ENCODE measurements around the gene HLCS.

Gene HLCS

DNA sequence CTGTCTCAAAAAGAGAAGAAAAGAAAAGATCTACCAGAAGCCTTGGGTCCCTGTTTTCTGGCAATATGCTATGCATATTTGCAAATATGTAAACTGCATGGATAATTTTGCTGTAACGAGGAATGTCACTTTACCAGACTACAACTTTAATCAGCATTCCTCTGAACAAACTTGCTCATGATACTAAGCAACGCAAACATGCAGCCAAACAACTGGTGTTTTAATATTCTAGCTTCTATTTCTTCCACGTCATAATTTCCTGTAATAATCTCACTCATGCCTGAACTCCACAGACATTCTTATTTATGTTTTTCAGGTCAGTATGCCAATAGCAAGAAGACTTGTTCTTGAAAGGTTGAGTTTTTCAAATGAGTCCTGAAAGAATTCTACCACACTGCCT lies 153.4 kb downstream of the HLCS start:
- no peak for DNase-seq (ENCODE audit: low spot score)

DNA sequence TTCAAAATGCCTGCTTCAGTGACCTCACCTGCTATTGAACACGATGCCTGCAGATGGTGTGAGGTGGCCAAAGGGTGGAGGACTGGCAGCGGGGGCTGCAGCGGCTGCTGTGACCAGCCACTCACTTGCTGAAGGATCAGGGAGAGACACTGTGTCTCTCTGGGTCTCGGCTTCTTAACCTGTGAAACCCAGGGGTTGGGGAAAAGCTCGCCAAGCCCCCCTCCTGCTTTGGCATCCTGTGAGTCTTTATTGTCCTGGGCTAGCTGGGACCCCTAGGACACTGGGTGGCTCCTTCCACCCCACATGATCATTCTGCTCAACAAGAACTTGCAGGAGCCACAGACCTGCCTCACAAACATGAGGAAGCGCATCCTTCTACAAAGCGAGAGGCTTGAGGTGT lies 154.7 kb downstream of the HLCS start:
- no peak for DNase-seq (ENCODE audit: low spot score)

DNA sequence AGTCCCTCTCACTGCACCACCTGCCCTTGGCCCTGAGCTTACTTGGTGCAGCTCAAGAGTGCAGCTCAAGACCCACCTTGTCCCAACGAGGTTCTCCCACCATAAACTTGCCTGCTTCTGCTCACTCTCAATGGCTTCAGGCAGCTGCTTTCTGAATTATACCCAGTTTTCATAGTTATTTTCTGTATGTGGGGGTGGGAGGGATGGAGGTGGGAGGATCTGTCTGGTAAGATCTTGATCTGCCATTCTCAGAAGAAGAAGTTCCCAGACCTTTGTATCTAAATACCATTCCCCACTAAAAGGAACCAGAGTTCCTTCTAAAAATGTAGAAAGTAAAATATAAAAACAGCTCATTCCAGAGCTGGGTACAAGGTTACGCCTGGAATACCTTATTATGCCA lies 156.0 kb downstream of the HLCS start:
- DNase-seq (ENCODE audit: low spot score): no peak

DNA sequence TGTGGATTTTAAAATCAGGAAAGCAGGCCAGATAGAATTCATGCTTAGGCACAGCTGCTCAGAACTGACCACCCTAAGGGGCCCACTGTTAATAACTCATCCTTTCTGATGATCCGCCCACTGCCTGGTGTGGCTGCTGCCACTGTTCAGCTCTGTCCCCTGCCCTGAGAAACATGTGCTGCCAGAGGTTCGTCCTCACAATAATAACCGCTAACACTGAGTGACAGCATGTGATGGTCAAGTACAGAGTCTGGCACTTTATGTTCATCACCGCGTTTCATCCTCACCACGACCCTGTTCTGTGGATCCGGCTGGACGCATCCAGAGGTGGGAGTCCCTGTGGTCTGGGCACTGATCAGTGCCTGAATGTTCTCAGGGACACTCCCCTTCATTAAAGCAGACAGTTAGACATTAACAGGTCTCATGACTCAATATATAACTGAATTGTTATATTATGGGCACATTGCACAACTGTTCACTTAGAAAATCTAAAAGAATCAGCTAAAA lies 159.0 kb downstream of the HLCS start:
- no peak for DNase-seq (ENCODE audit: low spot score)

DNA sequence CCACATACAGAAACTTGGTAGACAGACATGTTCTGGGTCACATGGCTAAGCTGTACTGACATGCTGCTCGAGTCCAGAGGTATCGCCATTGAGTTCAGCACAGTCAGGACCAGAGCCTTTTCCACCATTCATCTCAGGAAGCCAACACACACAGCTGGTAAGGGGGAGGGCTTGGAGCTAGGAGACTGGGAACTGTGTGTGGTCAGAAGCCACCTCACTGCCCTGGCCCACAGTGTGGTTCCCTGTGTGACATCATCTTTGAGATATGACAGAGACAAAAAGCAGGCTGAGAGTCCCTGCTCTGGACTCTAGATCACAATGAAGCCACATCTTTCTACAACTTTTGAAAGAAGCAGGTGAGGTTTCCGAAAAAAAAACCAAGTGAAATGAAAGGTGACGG lies 160.4 kb downstream of the HLCS start:
- DNase-seq (ENCODE audit: low spot score): no peak

DNA sequence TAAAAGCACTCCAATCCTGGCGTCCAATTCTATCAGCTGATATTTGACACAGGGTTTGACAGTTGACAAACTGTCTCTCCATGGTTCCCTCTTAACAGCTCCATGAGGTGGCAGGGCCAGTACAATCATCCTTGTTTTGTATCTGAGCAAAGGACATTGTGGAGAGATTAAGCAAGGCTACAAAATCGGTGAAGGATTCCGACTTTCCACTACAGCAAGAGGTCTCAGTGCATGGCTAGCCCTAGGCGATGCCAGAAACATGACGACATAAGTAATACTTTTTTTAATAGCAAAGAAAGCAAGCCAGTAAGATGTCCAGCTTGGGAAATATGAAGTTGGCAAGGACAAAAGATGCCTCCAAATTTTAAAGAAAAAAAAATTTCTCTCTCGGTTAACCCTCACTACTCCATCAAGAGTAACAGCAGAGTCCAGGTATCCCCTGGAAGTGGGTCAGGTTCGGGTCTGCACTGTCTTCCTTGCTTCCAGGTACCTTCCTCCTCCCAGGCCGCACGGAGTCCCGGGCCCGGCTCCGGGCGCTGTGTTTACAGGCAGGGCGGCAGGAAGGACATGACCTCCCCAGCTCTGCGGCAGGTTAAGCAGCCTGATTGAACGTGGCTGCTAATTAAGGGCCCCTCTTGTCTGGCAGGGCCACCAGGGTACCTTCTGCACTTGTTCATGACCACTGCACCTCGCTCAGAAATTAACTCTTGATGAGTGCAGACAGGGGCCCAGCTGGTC lies 161.4 kb downstream of the HLCS start:
- no peak for DNase-seq (ENCODE audit: low spot score)

DNA sequence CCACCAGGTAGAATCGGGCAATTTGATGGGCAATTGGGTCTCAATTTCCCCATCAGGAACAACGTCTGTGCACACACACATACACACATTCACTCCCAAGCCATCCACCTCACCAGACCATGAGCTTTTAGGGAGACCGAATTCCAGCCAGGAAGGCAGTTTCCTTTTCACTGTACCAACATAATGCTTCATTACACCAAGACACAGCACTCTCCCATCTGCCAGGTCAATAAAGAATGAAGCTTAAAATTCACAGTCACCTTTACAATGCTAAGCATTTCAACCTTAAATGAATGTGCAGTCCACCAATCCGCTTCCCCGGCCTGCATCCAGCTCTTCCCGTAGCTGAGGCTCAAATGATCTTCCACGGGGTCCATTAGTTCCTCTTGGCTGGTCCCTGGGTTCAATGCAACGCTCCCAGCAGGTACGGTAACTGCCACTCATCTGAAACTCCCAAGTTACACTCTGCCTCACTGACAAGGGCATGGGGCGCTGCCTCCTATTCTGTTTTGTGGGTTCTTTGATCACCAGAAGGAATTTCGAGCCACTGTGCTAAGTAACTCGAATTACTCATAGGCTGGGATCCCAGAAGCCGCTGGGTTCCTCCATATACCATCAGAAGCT lies 162.5 kb downstream of the HLCS start:
- DNase-seq (ENCODE audit: low spot score): no peak

DNA sequence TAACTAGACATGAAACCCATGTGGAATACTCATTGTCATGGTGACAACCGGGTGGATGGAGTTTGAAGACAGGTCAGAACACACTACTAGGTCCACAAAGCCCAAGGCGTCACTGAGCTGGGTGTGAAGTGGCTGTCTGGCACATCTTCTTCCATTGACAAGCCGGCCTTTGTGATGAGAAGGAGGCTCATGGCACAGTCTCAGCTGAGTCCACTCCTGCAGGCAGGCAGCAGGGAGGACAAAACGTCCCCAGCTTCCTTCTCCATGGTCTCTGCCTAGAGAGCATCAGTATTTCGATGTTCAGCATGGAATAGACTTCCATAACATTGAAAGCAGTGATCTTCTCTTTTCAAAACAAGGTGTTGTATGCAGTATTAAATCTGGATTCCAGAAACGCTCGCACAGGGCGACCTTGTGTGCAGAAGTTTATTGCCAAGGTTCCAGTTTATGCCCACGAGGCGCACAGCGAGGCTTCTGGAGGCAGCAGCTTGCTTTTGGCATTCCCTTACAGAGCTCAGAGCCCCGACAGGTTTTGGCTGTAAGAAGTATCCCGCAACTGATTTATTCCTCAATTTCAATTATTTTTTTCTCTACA lies 163.3 kb downstream of the HLCS start:
- DNase-seq (ENCODE audit: low spot score): peak; percentile 87

DNA sequence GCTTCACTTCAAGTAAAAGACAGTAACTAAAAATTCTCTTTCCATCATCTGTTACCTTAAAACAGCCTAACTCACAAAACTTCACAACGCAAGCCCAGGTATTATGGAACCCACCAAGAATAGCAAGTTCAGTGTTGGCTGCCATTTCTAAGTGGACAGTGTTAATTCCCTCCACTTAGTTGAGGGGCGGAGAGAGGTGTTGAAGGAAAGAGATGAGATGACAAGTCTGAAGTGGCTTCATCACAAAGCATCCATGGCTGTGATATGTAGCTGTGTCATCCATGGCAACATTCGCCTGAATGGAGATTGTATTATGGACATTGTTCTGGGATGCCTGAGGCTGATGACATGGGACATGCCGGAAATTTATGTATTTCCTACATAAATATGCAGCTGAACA lies 165.7 kb downstream of the HLCS start:
- DNase-seq (ENCODE audit: low spot score): no peak

DNA sequence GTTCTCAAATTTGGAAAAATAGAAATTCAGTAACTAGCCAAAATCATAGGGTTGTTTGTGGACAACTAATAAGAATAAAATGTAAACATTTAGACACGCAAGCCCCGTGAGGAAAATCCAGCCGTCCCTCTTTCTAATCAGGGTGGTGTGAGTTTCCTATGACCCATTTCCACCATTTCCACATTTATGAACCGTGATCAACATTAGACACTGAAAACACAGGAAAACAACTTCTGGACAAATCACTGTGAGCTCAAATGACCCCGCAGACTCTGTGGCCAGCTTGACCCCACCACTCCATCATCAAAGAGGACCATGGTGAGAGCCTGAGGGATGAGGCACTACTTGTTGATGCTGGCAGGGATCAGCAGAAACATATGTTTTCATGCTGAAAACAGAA lies 166.6 kb downstream of the HLCS start:
- no peak for DNase-seq (ENCODE audit: low spot score)

DNA sequence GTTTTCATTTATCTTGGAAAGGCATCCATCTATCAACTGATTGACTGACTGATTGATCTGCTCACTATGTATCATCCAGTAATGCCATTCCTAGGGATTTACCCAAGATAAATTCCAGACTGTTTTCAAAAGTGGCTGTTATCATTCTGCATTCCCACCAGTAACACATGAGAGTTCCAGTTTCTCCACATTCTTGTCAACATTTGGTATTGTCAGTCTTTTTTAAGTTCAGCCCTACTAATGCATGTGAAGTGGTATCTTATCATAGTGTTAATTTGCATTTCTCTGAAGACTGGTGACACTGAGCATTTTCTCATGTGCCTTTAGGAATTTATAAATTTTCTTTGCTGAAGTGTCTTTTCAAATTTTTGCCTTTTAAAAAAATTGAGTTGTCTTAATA lies 168.0 kb downstream of the HLCS start:
- DNase-seq (ENCODE audit: low spot score): no peak

DNA sequence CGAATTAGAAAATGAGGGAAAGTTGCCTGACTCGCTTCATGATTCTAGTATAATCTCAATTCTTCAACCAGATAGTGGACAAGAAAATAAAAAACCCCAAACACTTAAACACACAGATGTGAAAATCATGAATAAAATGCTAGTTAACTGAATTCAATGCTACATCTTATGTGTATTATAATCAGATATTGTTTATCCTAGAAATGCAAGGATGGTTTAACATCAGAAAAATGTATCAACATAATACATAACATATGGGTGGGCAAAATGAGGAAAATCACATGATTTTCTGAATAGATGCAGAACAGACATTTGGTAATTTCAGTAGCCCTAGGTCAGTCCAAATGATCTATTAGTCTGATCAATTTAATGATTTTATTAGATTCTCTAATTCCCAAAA lies 170.4 kb downstream of the HLCS start:
- no peak for DNase-seq (ENCODE audit: low spot score)

DNA sequence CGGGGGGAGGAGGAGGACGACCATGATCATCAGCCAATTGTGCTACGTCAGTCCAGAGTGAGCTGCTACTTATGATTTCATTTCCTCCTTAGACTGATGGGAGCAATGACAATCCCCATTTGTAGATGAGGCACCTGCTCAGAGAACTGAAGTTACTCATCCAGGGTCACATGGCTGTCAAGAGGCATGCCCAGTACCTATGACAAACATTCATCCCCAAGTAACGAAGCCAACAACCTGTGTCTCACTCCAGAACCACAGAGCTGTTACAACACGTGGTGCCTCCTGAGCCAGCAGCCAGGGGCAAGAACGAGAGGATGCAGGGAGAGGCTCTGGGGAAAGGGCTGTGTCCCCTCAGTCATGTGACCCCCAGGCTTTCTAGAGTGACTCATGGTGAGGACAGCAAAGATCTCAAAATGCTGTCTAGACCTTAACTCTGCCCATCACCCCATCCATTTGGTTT lies 173.9 kb downstream of the HLCS start:
- DNase-seq (ENCODE audit: low spot score): peak; percentile 23

DNA sequence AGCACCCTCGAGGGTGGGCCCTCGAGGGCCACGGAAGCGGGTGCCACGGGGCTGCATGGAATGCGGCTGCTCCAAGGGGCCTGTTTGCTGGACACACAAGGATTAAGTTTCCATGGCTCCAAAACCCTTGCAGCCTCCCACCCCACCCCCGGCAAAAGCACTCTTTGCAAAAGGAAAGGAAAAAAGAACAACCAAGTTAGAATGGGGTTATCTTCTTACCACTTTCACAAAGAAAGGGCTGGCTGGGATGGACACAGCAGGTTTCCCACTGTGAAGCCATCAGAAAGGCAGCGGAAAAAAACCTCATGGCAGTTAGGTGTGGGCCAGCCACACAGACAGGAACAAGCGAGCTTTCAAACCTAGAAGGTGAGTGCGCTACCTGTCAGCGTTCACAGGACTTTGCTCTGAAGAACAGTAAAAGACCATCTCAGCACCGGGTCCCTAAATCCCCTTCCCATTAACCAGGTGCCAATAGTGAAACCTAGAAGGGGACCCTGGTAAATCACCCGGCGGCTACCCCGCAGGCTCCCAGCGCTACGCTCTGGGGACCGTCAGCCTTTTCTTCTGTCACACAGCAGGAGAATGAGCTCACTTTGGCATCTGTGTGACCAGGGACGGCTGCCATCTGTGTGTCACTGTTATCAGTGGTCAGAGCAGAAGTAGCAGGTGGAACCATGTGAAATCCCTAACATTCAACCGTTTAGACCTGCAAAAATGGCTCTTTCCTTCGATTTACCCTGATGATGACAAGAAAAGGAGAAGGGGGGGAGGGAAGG lies 174.6 kb downstream of the HLCS start:
- peak; percentile 57 for DNase-seq (ENCODE audit: low spot score)

DNA sequence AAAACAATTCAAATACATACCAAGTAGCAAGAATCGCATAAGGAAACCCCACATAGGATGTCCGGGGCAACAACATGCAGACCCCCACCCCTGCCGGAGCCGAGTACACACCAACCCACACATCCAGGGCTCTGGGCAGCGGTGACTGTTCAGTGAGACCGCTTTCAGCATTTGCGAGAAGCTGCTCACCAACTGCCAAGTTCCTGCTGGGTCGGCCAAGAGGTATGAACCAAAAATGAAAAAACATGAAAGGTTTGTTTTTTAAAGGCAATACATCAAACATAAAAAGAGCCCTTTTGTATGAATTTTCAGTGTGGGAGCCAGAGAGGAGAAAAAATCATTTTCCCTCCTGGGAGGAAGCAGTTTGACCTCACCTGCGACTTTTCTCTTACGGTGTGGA lies 175.3 kb downstream of the HLCS start:
- no peak for DNase-seq (ENCODE audit: low spot score)

DNA sequence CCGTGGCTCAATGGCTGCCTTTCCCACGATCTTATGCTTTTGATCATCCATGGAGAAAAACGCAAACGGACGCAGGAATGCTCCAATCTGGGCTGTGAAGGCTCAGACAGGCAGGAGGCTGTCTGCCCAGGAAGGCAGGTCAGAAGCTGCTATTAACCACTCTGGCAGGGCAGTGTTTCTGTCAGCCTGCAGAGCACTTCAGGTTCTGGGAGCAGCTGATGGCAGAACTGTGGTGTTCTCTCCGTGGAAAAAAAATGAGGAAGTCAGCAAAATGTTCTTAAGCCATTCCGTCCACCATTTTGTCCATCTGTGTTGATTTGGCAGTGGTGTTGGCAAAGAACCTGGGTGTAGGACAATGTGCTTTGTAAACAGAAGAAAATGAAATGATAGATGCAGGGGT lies 175.9 kb downstream of the HLCS start:
- peak; percentile 26 for DNase-seq (ENCODE audit: low spot score)

DNA sequence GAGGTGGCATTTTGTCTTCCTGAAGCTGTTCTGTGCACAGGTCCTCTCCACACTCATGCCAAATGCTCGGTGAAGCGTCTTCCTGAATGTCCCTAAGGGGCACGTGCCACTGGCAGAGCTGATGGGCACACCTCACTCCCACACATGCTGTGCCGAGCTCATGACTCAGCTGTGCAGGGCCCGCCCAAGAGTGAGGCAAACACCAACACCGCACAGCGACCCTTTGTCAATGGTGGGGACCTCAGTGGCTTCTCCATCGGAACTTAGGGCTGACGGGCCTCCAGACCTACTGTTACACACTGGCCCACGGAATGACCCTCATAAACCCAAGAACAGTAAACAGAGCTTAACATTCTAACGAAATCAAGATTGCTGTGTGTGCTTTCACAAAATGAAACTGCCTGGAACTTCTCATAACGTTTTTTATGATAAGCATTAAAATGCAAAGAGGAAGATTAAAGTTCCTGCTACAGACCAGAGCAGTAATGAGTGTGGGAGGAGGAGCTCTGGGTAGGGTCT lies 178.3 kb downstream of the HLCS start:
- DNase-seq (ENCODE audit: low spot score): no peak

DNA sequence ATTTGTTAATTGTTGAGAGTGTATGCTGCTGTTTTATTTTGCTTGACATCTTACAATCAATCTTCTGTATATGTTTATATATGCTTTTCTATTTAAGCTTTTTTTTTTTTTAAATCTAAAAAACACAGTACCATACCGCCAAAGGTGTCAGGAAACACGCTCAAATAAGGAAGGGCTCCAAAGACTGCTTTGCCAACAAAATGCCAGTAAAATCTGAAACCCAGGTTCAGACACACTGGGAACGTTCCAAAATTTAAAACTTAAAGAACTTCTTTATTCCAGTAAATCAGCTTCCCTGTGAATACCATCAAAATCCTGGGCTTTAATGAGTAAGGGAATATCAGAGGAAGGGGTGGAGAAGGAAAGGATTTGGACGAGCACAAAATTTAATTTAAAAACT lies 180.3 kb downstream of the HLCS start:
- no peak for DNase-seq (ENCODE audit: low spot score)

DNA sequence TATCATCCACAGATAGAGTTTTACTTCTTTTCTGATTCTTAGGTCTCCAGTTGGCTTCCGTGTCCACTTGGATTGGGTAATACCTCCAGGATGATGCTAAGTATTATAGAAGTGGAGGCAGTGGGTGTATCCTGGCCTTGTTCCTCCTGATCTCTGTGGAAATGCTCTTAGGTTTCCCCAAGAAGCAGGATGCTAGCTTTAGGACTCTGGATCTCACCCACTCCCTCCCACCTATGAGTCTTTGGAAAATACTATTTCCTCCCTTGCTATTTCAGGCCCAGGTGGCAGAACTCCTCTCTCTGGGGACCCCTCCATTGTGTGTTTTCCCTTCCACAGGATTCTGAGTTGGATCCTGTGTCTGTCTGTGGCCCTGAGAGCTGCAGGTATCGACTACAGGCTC lies 180.9 kb downstream of the HLCS start:
- no peak for DNase-seq (ENCODE audit: low spot score)

DNA sequence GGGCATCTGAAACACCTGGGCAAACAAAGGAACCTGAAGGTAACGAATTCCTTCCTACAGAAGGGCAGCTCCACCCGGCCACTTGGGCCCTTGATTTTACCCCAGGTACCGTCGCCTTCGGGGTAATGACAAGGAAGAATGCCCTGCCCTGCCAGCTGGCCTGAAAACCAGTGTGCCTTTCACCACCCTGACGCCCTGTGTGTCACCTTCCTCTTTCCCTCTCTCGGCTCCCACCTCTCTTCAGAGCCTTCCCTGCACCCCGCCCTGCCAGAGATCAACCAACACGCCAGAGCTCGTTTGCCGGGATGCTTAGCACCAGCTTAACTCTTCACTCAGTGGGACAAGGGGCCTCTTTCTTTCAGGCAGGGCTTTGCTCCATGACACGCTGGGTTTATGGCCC lies 181.5 kb downstream of the HLCS start:
- DNase-seq (ENCODE audit: low spot score): no peak

DNA sequence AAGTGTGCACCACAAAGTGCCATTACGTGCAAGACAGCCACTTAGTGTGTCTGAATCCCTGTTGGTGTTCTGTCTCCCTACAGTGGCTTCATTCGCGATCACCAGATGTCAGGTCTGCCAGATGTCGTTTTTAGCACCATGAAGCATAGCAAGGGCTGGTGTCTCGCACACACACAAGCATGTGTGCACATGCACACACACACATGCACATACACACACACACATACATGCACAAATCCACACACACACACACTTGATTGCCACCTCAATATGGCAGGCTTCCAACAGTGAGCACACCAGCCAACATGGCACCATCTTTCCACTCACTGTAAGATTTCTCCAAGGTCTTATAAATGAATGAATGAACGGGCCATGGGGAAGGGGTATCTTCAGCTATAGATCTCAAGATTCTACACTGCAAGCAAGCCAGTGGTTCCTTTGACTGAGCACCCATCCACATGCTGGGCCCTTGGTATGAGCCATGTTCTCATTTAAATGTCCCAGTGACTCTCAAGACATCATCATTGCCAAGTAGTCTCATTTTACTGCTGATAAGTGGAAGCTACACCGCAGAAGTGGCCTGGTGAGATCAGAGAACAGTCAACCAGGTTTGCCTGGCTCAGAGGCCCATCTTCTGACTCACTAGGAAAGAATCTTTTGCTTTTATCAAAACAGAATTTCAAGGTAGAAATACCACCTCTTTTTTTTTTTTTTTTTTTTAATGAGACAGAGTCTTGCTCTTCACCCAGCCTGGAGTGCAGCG lies 182.7 kb downstream of the HLCS start:
- DNase-seq (ENCODE audit: low spot score): no peak

DNA sequence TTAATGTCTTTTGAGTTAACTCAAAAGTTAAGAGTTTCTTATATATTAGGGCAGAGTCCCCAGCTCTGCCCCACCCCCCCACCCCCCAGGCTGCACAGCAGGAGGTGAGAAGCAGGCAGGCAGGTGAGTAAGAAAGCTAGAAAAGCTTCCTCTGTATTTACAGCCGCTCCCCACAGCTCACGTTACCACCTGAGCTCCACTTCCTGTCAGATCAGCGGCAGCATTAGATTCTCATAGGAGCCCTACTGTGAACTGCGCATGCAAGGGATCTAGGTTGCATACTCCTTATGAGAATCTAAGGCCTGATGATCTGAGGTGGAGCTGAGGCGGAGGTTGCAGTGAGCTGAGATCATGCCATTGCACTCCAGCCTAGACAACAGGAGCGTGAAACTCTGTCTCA lies 185.6 kb downstream of the HLCS start:
- DNase-seq (ENCODE audit: low spot score): no peak
